ENCODE data around the gene HIRIP3.
"Not testable (repeated sequence)": the region's sequence is repeated elsewhere in the genome, so short reads cannot be mapped to it uniquely, and the experiment has no call there.

HIRIP3 gene

GRCh38 chr16:30017277-30017656 lies 21.9 kb upstream of the HIRIP3 start:
- no peak for DNase-seq

GRCh38 chr16:30016555-30017276 lies 21.3 kb upstream of the HIRIP3 start:
- no peak for DNase-seq

DNA sequence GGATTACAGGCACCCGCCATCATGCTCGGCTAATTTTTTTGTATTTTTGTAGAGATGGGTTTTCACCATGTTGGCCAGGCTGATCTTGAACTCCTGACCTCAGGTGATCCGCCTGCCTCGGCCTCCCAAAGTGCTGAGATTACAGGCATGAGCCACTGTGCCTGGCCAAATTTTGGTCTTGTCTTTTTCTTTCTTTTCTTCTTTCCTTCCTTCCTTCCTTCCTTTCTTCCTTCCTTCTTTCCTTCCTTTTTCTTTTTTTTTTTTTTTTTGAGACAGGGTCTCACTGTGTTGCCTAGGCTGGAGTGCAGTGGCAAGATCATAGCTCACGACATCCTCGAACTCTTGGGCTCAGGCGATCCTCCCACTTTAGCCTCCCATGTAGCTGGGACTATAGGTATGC lies 20.0 kb upstream of the HIRIP3 start:
- not testable (repeated sequence) for DNase-seq

GRCh38 chr16:30012598-30012997 lies 17.2 kb upstream of the HIRIP3 start:
- not testable (repeated sequence) for DNase-seq

DNA sequence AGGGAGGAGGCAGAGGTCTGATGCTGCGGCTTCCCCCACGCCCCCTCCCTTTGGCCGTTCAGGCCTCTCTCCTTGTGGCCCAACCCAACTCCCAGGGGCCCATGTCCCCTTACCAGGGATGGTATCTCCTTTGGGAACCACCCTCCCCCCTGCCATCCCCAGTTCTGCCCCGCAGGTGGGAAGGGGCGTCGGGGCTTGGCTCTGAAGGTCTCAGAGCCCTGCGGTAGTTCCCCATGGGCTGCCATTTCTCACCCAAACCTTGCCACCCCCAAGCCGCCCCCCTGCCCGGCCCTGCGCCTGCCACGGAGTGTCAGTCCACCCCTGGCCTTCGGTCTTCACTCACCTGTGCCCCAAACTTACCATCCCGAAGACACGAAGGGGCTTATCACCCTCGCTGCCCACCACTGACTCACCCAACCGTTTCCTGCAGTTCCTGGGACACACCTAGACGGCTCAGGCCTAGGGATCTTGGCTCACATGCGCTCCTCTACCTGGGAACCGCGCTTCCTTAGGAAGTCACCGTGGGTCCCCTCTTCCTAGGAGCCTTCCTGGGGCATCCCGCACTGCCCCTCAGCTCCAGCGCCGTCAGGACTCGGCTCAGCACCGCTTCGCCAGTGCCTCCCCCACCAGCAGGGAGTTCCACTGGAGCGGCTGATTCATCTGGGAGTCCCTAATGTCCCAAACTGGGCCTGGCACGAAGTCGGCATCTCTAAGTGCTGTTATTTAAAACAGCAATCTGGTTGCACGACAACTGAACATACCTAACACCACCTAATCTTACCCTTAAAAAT lies 16.5 kb upstream of the HIRIP3 start:
- no peak for DNase-seq

DNA sequence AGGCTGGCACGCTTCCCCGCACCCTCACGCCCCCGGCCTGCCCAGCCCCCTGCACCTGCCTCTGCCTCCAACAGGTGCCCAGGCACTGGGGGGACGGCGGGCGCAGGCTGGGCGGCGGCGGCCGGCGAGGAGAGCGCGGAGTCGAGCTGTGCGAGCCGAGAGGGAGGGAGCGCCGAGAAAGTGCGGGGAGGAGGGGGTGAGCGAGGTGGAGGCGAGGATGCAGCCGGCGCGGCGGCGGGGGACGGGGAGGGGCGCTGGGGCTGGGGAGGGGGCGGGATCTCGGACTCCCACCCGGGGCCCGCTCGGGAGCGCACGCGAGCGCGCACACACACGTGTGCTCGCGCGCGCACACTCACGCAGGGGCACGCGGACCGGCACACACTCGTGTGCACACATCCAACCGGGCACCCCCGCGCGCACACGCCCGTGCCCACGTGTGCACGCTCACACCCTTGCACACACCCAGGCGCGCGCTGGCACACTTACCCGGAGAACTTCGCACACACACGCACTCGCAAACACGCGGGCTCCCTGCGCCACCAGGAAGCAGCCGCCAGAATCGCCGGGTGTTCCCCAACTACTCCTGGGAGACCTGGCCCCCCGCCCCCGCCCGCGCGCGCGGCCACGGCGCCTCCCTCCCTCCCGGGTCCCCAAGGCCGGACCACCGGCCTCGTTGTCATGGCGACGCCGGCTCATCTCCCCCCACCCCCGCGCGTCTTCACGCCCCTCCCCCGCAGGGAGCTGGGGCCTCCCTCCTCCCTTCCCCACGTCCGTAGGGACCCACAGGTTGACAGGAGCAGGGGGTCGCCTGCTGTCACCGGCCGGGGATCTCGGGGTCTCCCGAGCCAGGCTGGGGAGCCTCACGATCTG lies 15.7 kb upstream of the HIRIP3 start, which contains the start of gene DOC2A:
TSS of gene DOC2A (minus strand) at position 184 of the 870 bp plus-strand sequence. CDS start 805 bp downstream, outside the sequence.
- DNase-seq: peak; percentile 45

GRCh38 chr16:30009990-30010843 lies 14.8 kb upstream of the HIRIP3 start:
- DNase-seq: no peak

GRCh38 chr16:30009085-30009862 lies 13.9 kb upstream of the HIRIP3 start:
- no peak for DNase-seq

DNA sequence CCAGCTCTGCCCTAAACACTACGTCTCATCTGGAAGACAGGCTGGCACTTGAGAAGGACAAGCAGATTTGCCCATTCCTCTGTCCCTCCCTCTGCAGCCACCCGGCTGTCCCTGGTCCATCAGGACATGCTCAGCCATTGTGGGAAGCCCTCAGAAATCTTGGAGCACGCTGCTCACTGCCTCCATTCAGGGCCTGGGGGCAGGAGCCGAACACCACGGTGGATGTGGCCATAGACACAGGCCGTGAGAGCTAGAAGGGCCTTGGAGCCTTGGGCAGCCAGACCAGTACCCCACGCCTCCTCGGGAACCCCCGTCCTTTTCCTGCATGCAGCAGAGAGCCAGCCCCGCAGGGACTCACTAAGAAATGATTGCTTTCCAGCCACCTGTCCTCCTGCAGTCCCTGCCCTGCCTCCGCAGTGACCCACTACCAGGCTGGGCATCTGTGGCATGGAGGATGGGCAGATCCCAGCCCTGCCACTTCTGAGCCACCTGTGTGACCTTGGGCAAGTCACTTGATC lies 12.0 kb upstream of the HIRIP3 start:
- DNase-seq: no peak

GRCh38 chr16:30006659-30007377 lies 11.4 kb upstream of the HIRIP3 start:
- no peak for DNase-seq

DNA sequence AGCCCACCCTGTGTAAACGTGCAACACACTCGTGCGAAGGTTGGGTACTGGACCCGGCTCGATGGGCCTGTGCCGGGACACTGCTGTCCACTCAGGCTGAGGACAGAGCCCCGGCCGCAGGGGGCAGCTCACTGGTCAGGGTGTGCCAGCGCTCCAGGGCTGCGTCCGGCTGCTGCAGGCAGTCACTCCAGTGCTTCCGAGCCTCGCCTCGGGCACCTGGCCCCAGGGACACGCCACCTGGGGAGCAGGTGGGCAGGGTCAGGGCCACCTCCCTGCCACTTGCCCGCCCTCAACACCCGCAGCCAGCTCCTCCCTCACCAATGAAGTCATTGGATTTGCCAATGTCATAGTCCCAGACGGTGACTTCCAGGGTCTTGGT lies 10.7 kb upstream of the HIRIP3 start:
- no peak for DNase-seq

GRCh38 chr16:30005341-30006094 lies 10.1 kb upstream of the HIRIP3 start:
- no peak for DNase-seq

DNA sequence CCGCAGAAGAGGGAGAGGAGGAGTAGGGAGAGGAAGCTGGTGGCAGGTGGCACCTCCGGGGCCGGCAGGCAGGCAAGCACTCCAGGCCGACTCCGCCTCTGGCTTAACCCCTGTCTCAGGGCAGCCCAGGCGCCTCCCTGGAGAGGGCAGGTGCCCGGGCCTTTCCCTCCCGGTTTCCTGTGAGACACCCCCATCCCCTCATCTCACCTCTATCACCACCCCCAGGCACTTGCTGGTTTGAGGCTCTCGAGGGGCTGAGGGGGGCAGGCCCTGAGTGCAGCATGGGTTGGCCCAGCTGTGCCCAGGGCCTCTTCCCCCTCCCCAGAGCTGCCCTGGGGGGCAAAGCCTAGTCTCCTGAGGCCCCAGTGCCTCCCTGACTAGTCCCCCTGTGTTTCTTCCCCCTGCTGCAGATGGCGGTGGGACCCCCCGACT lies 9.4 kb upstream of the HIRIP3 start:
- DNase-seq: no peak

DNA sequence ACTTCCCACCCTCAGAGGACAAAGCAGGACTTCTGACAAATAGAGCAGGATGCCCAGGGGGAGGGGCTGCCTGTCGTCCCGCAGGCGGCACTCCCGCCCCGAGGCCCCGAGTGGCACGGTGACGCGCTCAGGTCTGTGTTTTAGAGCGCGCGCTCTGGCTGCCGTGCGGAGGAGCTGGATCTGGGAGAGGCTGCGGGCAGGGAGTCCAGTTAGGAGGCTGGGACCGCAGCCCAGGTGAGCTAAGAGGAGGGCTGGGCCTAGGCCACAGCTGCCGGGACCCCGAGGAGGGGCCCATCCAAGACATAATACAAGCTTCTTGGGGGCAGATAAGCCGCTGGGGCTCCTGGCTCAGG lies 9.0 kb upstream of the HIRIP3 start:
- DNase-seq: no peak

GRCh38 chr16:30003670-30004423 lies 8.4 kb upstream of the HIRIP3 start:
- no peak for DNase-seq

DNA sequence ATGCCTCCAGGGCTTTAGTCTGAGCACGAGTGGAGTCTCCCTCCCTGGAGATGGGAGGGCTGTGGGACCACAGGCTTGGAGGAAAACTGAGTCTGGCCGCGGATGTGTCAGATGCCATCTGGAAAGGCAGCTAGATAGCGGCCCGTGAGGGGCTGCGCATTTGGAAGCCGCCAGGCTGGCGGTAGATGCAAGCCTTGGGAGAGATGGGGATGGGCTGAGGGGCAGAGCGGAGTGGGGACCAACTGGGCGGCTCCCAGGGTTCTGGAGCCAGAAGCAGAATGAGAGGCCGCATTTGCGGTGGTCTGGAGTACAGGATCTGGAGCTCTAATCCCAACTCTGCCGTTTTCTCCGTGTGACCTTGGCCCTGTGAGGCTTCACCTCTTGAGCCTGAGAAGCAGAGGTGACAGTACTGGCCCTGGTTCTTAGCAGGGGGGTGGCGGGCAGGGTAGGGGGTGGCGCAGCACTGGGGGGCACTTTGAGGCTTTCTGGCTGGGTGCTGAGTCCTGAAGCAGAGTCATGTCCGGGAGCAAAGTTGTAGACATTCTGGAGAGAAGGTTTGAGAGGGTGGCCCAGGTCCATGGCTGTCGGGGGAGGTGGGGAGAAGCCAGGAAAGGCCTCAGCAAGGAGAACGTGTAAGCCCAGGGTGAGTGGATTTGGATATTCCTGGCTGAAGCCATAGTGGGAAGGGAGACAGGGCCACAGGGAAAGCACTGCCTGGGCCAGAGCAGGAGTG lies 7.4 kb upstream of the HIRIP3 start:
- no peak for DNase-seq

GRCh38 chr16:30000735-30001631 lies 5.6 kb upstream of the HIRIP3 start:
- no peak for DNase-seq

All from right kidney (tissue), 1 donor.